Loucy (cell line): Measurements from ENCODE around the gene RAB14.

ENCODE experiments used
- CTCF ChIP-seq: fragments of 200-600 bp; sonication (generic); conservative IDR thresholded peaks from 2 replicates; pipeline ENCODE4 v1.5.1; 2014; ENCODE audit warnings: mild to moderate bottlenecking, antibody characterized with exemption, low read length
- EZH2phosphoT487 ChIP-seq: fragments of 200-600 bp; IDR thresholded peaks from 2 replicates; pipeline ENCODE4 v1.6.1; 2018; ENCODE audit warnings: antibody characterized with exemption, mild to moderate bottlenecking, moderate library complexity, borderline replicate concordance

GRCh38 chr9:121135642-121136041 is 66.0 kb downstream of the RAB14 start:
- no peak for TF ChIP-seq CTCF
- TF ChIP-seq EZH2phosphoT487 = no peak
